GM21528 (cell line): ENCODE results near the gene RARA.

Source experiments
- ATAC-seq: cut with Tn5 transposase; IDR thresholded peaks from one replicate; pipeline ENCODE4 v1.9.1; 2021; ENCODE audit warnings: mild to moderate bottlenecking, moderate library complexity; ENCODE audit not compliant: unreplicated experiment, low FRiP score

RARA gene

DNA sequence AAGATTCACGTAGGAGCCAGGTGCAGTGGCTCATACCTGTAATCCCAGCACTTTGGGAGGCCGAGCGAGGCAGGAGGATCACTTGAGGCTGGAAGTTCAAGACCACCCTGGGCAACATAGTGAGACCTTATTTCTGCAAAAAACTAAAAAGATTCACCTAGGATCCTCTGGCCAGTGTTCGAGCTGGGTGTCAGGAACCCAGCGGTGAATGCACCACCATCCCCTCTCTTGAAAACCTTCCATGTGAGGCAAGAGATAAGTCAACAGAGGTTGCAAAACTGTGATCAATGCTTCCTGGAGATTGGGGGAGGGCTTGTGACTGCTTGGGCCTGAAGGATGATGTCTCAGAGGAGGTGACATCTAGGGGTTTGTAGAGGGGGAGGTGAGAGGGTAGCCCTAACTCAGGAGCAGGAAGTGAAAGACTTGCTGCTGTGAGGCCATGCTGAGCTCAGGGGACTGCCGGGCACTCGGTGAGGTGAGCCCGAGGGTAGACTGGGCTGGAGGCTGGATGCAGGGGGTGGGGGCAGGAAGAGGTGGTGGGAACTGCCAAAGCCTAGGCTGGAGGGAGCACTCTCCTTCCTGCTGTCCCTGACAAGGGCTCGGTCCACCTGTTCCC, 43.9 kb downstream of the RARA start:
- no peak for ATAC-seq

DNA sequence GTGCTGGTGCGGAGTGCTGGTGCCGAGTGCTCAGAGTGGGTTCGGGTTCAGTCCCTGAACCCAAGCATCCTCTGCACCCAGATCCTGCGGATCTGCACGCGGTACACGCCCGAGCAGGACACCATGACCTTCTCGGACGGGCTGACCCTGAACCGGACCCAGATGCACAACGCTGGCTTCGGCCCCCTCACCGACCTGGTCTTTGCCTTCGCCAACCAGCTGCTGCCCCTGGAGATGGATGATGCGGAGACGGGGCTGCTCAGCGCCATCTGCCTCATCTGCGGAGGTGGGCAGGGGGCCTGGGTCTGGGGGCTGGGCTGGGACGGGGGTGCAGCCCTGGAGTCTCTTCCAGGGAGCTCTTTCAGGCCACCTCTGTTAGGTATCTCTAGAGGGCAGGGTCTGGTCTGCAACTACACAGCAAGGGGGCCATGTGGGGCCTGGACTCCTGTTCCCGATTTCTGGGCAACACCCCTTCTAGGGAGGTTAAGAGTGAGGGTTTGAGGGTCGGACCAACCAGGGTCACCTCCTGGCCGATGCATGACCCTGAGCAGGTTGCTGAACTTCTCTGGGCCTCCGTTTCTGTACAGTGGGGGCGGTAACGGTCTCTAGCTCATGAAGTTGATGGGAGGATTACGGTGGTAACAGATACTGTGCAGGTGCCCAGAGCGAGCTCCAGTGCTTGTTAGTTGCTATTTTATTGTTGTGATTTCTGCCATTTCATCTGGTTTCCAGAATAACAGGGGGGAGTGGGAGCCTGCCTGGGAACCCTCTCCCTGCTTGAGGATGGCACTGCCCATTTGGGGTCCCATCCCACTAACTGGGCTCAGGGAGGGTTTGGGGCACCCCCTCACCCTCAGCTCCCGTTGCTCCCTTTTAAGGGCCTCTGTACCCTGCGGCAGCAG, 45.5 kb downstream of the RARA start:
- no peak for ATAC-seq

DNA sequence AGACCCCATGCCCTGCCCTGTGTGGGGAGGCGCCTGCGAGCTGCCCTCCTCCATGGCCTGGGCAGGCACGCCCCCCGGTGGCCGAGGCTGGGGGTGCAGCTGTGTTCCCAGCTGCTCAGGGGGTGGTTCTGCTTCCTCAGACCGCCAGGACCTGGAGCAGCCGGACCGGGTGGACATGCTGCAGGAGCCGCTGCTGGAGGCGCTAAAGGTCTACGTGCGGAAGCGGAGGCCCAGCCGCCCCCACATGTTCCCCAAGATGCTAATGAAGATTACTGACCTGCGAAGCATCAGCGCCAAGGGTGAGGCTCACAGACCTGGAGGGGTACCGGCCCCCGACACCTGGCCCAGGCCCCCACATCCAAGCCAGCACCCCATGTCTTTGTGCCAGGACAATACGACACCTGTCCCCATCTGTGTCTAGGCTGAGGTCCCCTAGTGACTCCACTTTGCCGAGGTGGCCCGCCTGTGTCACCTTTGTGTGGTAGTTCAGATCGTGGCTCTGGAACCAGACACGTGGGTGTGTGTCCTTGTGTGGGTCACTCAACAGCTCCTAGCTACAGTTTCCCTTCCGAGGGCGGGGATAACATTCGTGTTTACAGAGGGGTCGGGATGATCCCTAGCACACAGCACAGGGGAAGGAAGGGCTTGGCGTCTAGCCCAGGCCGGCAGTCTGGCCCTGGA, 46.3 kb downstream of the RARA start:
- no peak for ATAC-seq

DNA sequence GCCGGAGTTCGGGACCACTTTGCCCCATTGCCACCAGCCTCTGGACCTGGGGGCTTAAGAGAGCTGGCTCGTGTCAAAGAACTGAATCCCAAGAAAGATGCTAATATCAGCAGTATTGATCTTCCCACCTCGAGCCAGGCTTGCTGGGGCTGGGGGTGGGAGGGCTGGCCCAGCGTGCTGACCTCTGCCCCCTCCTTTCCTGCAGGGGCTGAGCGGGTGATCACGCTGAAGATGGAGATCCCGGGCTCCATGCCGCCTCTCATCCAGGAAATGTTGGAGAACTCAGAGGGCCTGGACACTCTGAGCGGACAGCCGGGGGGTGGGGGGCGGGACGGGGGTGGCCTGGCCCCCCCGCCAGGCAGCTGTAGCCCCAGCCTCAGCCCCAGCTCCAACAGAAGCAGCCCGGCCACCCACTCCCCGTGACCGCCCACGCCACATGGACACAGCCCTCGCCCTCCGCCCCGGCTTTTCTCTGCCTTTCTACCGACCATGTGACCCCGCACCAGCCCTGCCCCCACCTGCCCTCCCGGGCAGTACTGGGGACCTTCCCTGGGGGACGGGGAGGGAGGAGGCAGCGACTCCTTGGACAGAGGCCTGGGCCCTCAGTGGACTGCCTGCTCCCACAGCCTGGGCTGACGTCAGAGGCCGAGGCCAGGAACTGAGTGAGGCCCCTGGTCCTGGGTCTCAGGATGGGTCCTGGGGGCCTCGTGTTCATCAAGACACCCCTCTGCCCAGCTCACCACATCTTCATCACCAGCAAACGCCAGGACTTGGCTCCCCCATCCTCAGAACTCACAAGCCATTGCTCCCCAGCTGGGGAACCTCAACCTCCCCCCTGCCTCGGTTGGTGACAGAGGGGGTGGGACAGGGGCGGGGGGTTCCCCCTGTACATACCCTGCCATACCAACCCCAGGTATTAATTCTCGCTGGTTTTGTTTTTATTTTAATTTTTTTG, 47.1 kb downstream of the RARA start:
- no peak for ATAC-seq

DNA sequence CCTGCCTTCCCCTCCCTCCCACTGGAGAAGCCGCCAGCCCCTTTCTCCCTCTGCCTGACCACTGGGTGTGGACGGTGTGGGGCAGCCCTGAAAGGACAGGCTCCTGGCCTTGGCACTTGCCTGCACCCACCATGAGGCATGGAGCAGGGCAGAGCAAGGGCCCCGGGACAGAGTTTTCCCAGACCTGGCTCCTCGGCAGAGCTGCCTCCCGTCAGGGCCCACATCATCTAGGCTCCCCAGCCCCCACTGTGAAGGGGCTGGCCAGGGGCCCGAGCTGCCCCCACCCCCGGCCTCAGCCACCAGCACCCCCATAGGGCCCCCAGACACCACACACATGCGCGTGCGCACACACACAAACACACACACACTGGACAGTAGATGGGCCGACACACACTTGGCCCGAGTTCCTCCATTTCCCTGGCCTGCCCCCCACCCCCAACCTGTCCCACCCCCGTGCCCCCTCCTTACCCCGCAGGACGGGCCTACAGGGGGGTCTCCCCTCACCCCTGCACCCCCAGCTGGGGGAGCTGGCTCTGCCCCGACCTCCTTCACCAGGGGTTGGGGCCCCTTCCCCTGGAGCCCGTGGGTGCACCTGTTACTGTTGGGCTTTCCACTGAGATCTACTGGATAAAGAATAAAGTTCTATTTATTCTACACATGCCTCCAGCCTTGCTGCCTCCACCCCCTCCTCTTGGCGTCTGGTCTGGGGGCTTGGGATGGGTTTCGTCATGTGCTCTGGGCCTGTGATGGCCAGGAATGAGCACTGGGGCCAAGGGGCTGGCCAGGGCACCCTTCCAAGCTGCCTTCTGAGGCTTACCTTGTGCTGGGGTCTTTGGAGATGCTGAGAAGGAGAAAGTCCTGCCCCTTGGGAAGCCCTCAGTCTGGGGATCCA, 48.3 kb downstream of the RARA start:
- no peak for ATAC-seq

DNA sequence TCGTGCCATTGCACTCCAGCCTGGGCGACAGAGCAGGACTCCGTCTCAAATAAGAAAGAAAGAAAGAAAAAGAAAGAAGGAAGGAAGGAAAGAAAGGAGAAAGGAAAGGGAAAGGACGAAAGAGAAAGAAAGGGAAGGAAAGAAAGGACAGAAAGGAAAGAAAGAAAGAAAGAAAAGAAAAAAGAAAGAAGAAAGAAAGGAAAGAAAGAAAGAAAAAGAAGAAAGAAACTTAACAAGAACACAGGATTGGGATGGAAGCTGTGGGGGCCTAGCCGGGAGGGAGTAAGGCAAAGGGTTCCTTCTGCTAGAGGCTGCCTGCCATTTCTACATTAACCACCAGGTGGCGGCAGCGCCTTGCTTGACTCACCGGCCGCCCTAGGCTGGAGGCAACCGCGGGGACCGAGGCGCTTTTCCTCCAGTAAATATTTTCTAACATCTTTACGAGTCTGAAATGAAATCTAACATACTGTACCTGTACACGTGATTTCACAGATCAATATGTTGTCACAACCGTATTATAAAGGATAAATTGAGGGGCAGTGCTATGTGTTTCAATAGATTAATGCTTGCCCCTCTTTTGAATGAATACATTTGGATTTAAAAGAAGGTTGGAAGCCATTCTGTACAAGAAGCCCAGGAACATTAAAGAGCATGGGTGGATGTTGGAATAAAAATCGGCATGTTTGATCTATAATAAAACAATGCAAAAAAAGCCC, 49.5 kb downstream of the RARA start:
- ATAC-seq: no peak

- ATAC-seq: no peak
Measured at GRCh38 chr17:40360091-40360490, 51.1 kb downstream of the RARA start.

- ATAC-seq: no peak
Measured at GRCh38 chr17:40361063-40361924, 52.3 kb downstream of the RARA start.

DNA sequence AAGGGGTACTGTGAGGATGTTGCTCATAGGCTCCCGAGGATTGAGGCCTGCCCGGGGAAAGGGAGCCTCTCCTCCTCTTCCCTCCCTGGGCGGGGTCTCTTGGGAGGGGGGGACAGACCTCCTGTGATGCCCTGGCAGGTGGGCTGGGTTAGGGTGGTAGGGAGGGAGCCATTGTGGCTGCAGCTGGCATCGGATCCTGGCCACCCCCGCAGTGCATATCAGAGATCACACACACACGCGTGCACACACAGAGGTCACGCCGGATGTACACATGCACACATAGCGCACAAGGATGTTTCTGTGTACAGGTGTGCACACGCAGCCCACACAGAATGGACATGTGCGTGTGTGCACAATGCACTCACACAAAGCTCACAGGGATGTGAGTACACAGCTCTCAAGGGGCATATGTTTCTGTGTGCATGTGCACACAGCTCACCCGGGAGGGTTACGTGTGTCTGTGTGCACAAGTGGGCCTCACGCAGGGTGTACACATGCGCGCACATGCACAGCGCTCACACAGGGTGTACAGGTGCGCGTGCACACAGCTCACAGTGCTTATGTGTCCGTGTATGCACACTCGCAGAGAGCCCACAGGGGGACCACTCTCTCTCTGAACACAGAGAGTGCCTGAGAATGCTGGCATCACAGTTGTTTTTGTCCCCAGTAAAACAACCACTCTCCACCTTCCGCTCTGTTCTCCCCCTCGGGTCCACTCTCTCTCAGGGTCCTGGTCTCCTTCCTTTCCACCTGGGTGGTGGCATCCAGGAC, 53.1 kb downstream of the RARA start:
- ATAC-seq: no peak

DNA sequence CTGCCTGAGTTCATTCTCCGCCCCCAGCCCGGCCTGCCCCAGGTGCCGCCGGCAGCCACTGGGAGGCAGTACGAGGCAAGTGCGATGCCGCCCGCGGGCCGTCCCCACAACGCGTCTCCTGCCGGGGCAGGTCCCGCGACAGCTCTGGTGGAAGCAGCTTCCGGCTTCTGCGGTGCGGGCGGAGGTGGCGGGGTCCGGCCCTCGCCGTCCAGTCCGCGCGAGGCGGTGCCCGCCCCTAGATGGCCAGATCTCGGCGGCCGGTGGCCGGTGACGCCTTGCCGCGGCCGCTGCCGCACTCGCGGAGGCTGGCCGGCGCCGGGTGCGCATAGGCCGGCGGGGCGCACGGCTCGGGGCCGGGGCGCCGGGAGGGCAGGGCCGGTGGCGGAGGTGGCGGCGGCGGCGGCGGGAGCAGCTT, 53.7 kb downstream of the RARA start:
- peak; percentile 63 for ATAC-seq

GRCh38 chr17:40363111-40363827, 54.3 kb downstream of the RARA start:
- ATAC-seq: peak; percentile 17

DNA sequence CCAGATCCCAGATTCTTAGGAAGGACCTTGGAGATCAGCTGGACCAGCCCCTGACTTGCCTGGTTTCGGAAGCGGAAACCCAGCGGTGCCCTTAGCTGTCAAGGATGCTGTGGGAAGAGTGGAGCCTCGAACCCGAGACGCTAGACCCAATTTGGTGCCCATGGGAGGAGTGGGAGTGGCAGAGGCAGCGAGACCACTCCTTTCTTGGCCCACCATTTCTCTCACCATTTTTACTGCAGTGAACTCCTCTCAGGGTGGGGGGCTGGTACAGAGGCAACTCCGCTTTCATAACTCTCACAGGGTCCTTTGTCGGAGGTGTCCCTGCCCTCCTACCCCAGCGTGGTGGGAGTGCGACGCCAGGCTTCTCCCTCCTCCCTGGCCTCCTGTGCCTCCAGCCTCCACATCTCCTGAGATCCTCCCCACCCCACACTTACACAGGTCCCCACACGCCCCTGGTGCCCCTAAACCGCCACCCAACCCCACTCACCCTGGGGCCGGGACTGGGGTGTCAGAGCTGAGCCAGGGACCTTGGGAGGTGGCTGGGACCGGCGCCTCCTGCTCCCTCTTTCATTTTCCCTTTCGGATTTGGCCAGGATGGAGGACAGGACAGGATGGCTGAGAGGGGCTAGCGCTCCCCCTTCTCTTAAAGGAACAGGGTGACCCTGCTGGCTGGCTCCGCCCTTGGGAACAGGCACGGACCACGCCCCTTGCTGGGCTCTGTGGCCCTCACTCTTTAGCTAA, 55.3 kb downstream of the RARA start, which contains the start of gene GJD3:
Gene GJD3, minus strand, starts transcription at position 617 of the 741 bp plus-strand sequence. CDS start 922 bp downstream, outside the sequence.
- no peak for ATAC-seq

GRCh38 chr17:40364906-40365305, 55.9 kb downstream of the RARA start:
- ATAC-seq: no peak

DNA sequence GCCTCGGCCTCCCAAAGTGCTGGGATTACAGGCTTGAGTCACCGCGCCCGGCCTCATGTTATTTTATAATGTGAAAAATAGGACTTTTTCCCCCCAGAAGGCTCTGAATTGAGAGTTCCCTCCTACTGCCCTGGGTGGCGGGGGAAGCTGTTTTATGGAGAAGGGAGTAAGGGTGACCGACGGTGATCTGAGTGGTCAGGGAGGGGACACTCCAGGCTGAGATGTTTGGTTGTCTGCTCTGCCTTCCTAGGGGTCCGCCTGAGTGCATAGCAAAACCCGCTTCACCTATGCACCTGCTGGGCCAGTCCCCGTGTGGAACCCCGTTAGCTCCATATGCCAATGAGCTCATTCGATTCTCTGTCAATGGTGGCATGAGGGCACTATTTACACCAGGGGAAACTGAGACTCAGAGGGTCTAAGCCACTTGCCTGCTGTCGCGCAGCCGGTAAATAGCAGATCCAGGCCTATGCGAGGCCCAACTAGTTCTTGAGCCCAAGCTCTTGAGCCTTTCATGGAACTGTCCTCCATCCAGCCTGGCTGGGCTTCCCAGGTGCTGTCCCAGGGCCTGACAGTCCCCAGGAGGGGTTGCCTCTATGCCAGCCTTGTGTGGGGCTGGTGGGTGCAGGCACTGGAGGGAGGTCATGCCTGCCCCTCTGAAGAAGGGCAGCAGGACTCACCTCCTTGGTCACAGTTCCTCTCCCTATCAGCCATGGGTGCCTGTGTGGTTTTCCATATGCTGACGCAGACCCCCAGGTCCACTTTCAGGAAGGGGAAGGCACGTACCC, 57.3 kb downstream of the RARA start:
- no peak for ATAC-seq
